H1 (cell line): Measurements from ENCODE around the gene EHBP1. TPM values are rescaled to one million over a fixed set of nuclear protein-coding genes. Genes with fewer than 3 reads are reported as not detected.

Experiments used
- CTCF ChIA-PET: fragments of 300-600 bp; sonication (Branson Sonifier 250); formaldehyde crosslinking; loops from one replicate; lab custom pipeline; 2021; ENCODE audit not compliant: partially characterized antibody; lab: Charles Lee
- POLR2A ChIA-PET: fragments of 300-600 bp; sonication (Branson Sonifier 250); formaldehyde crosslinking; loops from one replicate; lab custom pipeline; 2021; ENCODE audit warnings: inconsistent platforms; ENCODE audit not compliant: partially characterized antibody; lab: Charles Lee
- DNase-seq, 2 experiments: peaks; one replicate each; pipeline versions ENCODE4 v3.0.0 to v3.0.0-alpha.2; 2010 to 2022; ENCODE audit warnings: low spot score in 2 of 2, low read depth in 1 of 2, mixed read lengths in 1 of 2
- FAIRE-seq: peaks from 2 replicates; lab custom pipeline; 2011; peaks lifted over from hg19 to GRCh38; lab: Jason Lieb, UNC
- H2AFZ ChIP-seq: 2 replicates; pipeline ENCODE4 v1.8.1; 2012; ENCODE audit warnings: low read length, inconsistent platforms
- H2AK5ac ChIP-seq: 2 replicates; pipeline ENCODE4 v1.6.1; 2013; ENCODE audit warnings: low read depth, low read length
- H2BK120ac ChIP-seq: replicated peaks from 2 replicates; pipeline ENCODE3; 2013; ENCODE audit warnings: low read depth, low read length, inconsistent platforms
- H2BK12ac ChIP-seq: 2 replicates; pipeline ENCODE4 v1.6.1; 2013; ENCODE audit warnings: low read depth, low read length
- H2BK15ac ChIP-seq: 2 replicates; pipeline ENCODE4 v1.6.1; 2013; ENCODE audit warnings: low read length
- H2BK20ac ChIP-seq: 2 replicates; pipeline ENCODE4 v1.6.1; 2013; ENCODE audit warnings: low read length
- H2BK5ac ChIP-seq: 2 replicates; pipeline ENCODE4 v1.6.1; 2013; ENCODE audit warnings: low read depth, low read length
- H3K14ac ChIP-seq: 2 replicates; pipeline ENCODE4 v1.6.1; 2013; ENCODE audit warnings: inconsistent platforms; ENCODE audit not compliant: insufficient read length
- H3K18ac ChIP-seq: 2 replicates; pipeline ENCODE4 v1.6.1; 2013; ENCODE audit warnings: low read length; ENCODE audit errors: extremely low read depth
- H3K23ac ChIP-seq: 2 replicates; pipeline ENCODE4 v1.6.1; 2013; ENCODE audit warnings: inconsistent platforms; ENCODE audit not compliant: insufficient read length
- H3K23me2 ChIP-seq: 2 replicates; pipeline ENCODE4 v1.6.1; 2013; ENCODE audit warnings: low read depth, low read length
- H3K27ac ChIP-seq: 2 replicates; pipeline ENCODE4 v1.6.1; 2011; ENCODE audit warnings: low read depth, low read length, inconsistent platforms
- H3K27me3 ChIP-seq, 4 experiments: replicated peaks in 1 of 4; 1 replicate in 1 of 4; 2 replicates in 3 of 4; pipeline versions ENCODE4 v1.6.1 to v1.8.1; 2011 to 2013; ENCODE audit warnings: low read length in 3 of 4, mild to moderate bottlenecking in 3 of 4, inconsistent platforms in 2 of 4, mixed read lengths in 2 of 4, moderate library complexity in 1 of 4; ENCODE audit not compliant: control insufficient read depth in 3 of 4, insufficient read depth in 3 of 4; ENCODE audit errors: extremely low read depth in 1 of 4
- H3K36me3 ChIP-seq, 4 experiments: 2 replicates each; pipeline versions ENCODE4 v1.6.1 to v1.8.1; 2011 to 2013; ENCODE audit warnings: mild to moderate bottlenecking in 4 of 4, low read length in 3 of 4, moderate library complexity in 2 of 4, control low read depth in 1 of 4, inconsistent platforms in 1 of 4; ENCODE audit not compliant: insufficient read depth in 4 of 4, control insufficient read depth in 2 of 4
- H3K4ac ChIP-seq: replicated peaks from 2 replicates; pipeline ENCODE3; 2013; ENCODE audit warnings: low read length, low read depth, mixed read lengths, inconsistent platforms; ENCODE audit not compliant: insufficient read length
- H3K4me1 ChIP-seq, 4 experiments: replicated peaks in 1 of 4; 1 replicate in 1 of 4; 2 replicates in 3 of 4; pipeline versions ENCODE4 v1.6.1 to v1.8.1; 2011 to 2013; ENCODE audit warnings: low read length in 3 of 4, inconsistent platforms in 2 of 4, mixed read lengths in 1 of 4; ENCODE audit not compliant: insufficient read depth in 4 of 4, control insufficient read depth in 3 of 4
- H3K4me2 ChIP-seq, 2 experiments: 2 replicates each; pipeline versions ENCODE4 v1.6.1 to v1.8.1; 2011 to 2013; ENCODE audit warnings: low read depth in 2 of 2, low read length in 2 of 2, control low read depth in 1 of 2, inconsistent platforms in 1 of 2, mild to moderate bottlenecking in 1 of 2; ENCODE audit not compliant: insufficient read depth in 1 of 2
- H3K4me3 ChIP-seq, 4 experiments: fragments of 200-600, 300-600 bp in 1 of 4; sonication (generic), shearing (Covaris generic), sonication (Bioruptor Twin) in 1 of 4; 2 replicates each; pipeline versions ENCODE4 v1.5.1 to v1.8.1; 2011 to 2016; ENCODE audit warnings: low read length in 4 of 4, low read depth in 3 of 4, control low read depth in 2 of 4, inconsistent platforms in 2 of 4, mild to moderate bottlenecking in 2 of 4, mixed read lengths in 1 of 4, moderate library complexity in 1 of 4; ENCODE audit not compliant: insufficient read depth in 2 of 4; ENCODE audit errors: extremely low read depth in 1 of 4
- H3K56ac ChIP-seq: replicated peaks from 2 replicates; pipeline ENCODE3; 2013; ENCODE audit warnings: low read depth, mild to moderate bottlenecking, mixed read lengths, low read length, inconsistent platforms; ENCODE audit not compliant: insufficient read length
- H3K79me1 ChIP-seq: 2 replicates; pipeline ENCODE4 v1.6.1; 2013; ENCODE audit warnings: low read depth, low read length, control low read depth
- H3K79me2 ChIP-seq, 2 experiments: 2 replicates each; pipeline versions ENCODE4 v1.6.1 to v1.8.1; 2012 to 2013; ENCODE audit warnings: low read length in 2 of 2, mild to moderate bottlenecking in 2 of 2, inconsistent platforms in 1 of 2; ENCODE audit not compliant: insufficient read depth in 2 of 2, control insufficient read depth in 1 of 2
- H3K9ac ChIP-seq, 4 experiments: replicated peaks in 1 of 4; 1 replicate in 1 of 4; 2 replicates in 3 of 4; pipeline versions ENCODE4 v1.6.1 to v1.8.1; 2011 to 2013; ENCODE audit warnings: low read depth in 3 of 4, low read length in 3 of 4, control low read depth in 2 of 4, mild to moderate bottlenecking in 2 of 4, moderate library complexity in 2 of 4, inconsistent platforms in 1 of 4; ENCODE audit errors: extremely low read depth in 1 of 4
- H3K9me3 ChIP-seq, 2 experiments: 2 replicates each; pipeline versions ENCODE4 v1.6.1 to v1.8.1; 2012 to 2013; ENCODE audit warnings: mild to moderate bottlenecking in 2 of 2, moderate library complexity in 2 of 2, control low read depth in 1 of 2, inconsistent platforms in 1 of 2, low read depth in 1 of 2, low read length in 1 of 2, mixed read lengths in 1 of 2; ENCODE audit not compliant: insufficient read depth in 2 of 2
- H4K20me1 ChIP-seq, 2 experiments: replicated peaks in 1 of 2; 2 replicates each; pipeline versions ENCODE3 to v1.8.1; 2011 to 2013; ENCODE audit warnings: inconsistent platforms in 2 of 2, low read length in 2 of 2, mild to moderate bottlenecking in 1 of 2; ENCODE audit not compliant: insufficient read depth in 2 of 2, control insufficient read depth in 1 of 2
- H4K5ac ChIP-seq: 2 replicates; pipeline ENCODE4 v1.6.1; 2013; ENCODE audit warnings: low read length, low read depth, mixed read lengths, inconsistent platforms; ENCODE audit not compliant: insufficient read length
- H4K8ac ChIP-seq: 2 replicates; pipeline ENCODE4 v1.8.0; 2013; ENCODE audit warnings: mild to moderate bottlenecking, moderate library complexity, low read length, inconsistent platforms; ENCODE audit not compliant: insufficient read depth; ENCODE audit errors: extremely low read depth
- H4K91ac ChIP-seq: replicated peaks from 2 replicates; pipeline ENCODE3; 2013; ENCODE audit warnings: low read length, mixed read lengths, inconsistent platforms; ENCODE audit not compliant: insufficient read length
- ASH2L ChIP-seq: fragments of 200-600, 300-600 bp; sonication (generic); IDR thresholded peaks from one replicate; pipeline ENCODE4 v1.7.1; 2017; ENCODE audit warnings: low read length
- BCL11A ChIP-seq, 2 experiments: IDR thresholded peaks; one replicate each; pipeline ENCODE4 v1.6.1; 2011; ENCODE audit warnings: low read depth in 2 of 2, low read length in 2 of 2, mild to moderate bottlenecking in 2 of 2
- BRCA1 ChIP-seq: IDR thresholded peaks from 2 replicates; pipeline ENCODE4 v1.6.1; 2012; ENCODE audit warnings: low read depth, low read length, improper control_type of control experiment
- GABPA ChIP-seq: IDR thresholded peaks from 2 replicates; pipeline ENCODE4 v1.6.1; 2011; ENCODE audit warnings: mild to moderate bottlenecking, low read length, moderate library complexity, borderline replicate concordance; ENCODE audit not compliant: insufficient read depth
- NRF1 ChIP-seq: IDR thresholded peaks from 2 replicates; pipeline ENCODE4 v1.6.1; 2011; ENCODE audit warnings: mild to moderate bottlenecking, low read depth, low read length, improper control_type of control experiment
- POLR2AphosphoS5 ChIP-seq: IDR thresholded peaks from 2 replicates; pipeline ENCODE4 v1.6.1; 2011; ENCODE audit warnings: low read depth, low read length
- TAF7 ChIP-seq: optimal IDR thresholded peaks from 2 replicates; pipeline ENCODE3; 2011; ENCODE audit warnings: low read depth, mild to moderate bottlenecking, inconsistent platforms, low read length, moderate library complexity, borderline replicate concordance
- YY1 ChIP-seq: IDR thresholded peaks from 2 replicates; pipeline ENCODE4 v1.6.1; 2011; ENCODE audit warnings: low read depth, mild to moderate bottlenecking, low read length
- WGBS, 2 experiments: shearing (Covaris generic) in 1 of 2; methylation state at CpG; one replicate each; pipeline versions ENCODE4 v1.1.6 to v1.1.7; 2013 to 2015; ENCODE audit warnings: low lambda C conversion rate in 2 of 2, mixed read lengths in 2 of 2, inconsistent platforms in 1 of 2, low coverage in 1 of 2, missing lambda C conversion rate in 1 of 2; ENCODE audit not compliant: insufficient replicate concordance in 2 of 2, insufficient coverage in 1 of 2, insufficient read length in 1 of 2; ENCODE audit errors: extremely low coverage in 1 of 2, missing lambda C conversion rate in 1 of 2; 5-methylcytosine and 5-hydroxymethylcytosine counted together
- polyA plus RNA-seq, 7 experiments: library from polyadenylated mRNA; depleted of rRNA in 3 of 7; stranded (reverse) in 5 of 7; unstranded in 2 of 7; fragments of >200 nt in 5 of 7; fragments of 200-250 nt in 2 of 7; gene quantifications; 1 replicate in 5 of 7; 2 replicates in 1 of 7; 4 replicates in 1 of 7; pipeline versions ENCODE4 v1.2.1 to v1.2.3, GENCODE V29; 2011 to 2013; ENCODE audit warnings: missing spikeins in 2 of 7, mixed read lengths in 2 of 7
- total RNA-seq: library from RNA; stranded (reverse); fragmentation: NEBNext Ultra II Directional; extraction: Animal tissue kit (Norgen Biotek cat#: 25700); gene quantifications from 2 replicates; pipeline ENCODE4 v1.2.1, GENCODE V29; 2021

The EHBP1 gene
- total and polyA plus RNA-seq, 2 of the 8 experiments (the other 6 are each of a cell fraction or from before 2014, with no cell fraction given): 12.0 to 64.1 TPM

GRCh38 chr2:62826953-62827675 lies 121.6 kb downstream of the EHBP1 start:
- H3K4me1 ChIP-seq: no peaks in the 10 kb centered on the region
- no peak overlapping the region for H2BK120ac ChIP-seq
- no peak overlapping the region for H3K27ac ChIP-seq
- no peak overlapping the region for H2BK20ac ChIP-seq
- no peak overlapping the region for H3K9ac ChIP-seq
- H3K4me3 ChIP-seq: no peak overlapping the region
- no peak overlapping the region for H3K56ac ChIP-seq
- no peak overlapping the region for H2BK5ac ChIP-seq
- no peak overlapping the region for H2BK15ac ChIP-seq
- no peaks in the 10 kb centered on the region for H3K27me3 ChIP-seq
- H3K14ac ChIP-seq: no peak overlapping the region
- H3K23ac ChIP-seq: no peak overlapping the region
- no peaks in the 10 kb centered on the region for H3K79me1 ChIP-seq
- H2AK5ac ChIP-seq: no peak overlapping the region
- POLR2A ChIA-PET: no interaction called here
- no peaks in the 10 kb centered on the region for H3K79me2 ChIP-seq
- WGBS, 2 experiments: 86% methylated on average over 4 of the region's 4 CpGs; no CpG with 5 or more reads in 1 of the 2 experiments
- DNase-seq (no peak), FAIRE-seq (no peak)
- H3K23me2 ChIP-seq: no peaks in the 10 kb centered on the region; the same call in 1 of the 2 replicates
- H3K4ac ChIP-seq: no peak overlapping the region
- peaks cover 0 to 10% (median 5%) of the 10 kb centered on the region in 4 experiments; a peak in 2 of 8 replicates for H3K36me3 ChIP-seq
- no peak overlapping the region for H3K18ac ChIP-seq
- H4K5ac ChIP-seq: no peak overlapping the region
- no peaks in the 10 kb centered on the region for H4K20me1 ChIP-seq
- H4K8ac ChIP-seq: no peak overlapping the region
- H4K91ac ChIP-seq: no peak overlapping the region
- no peak overlapping the region for H3K4me2 ChIP-seq
- CTCF ChIA-PET: interaction anchor here (0.8 kb wide), 1 partner anchor 156 kb away, joined by 3 read pairs; no protein-coding TSS in a partner anchor
- H2BK12ac ChIP-seq: no peak overlapping the region
- H3K9me3 ChIP-seq: peaks cover 0 to 2% of the 10 kb centered on the region in 2 experiments; a peak in 1 of 4 replicates
- TF ChIP-seq NRF1 (no peak), GABPA (no peak), ASH2L (no peak), POLR2AphosphoS5 (no peak), YY1 (no peak), BRCA1 (no peak), TAF7 (no peak), BCL11A (IDR thresholded peaks at IDR 0.05; ENCODE audit: low read depth in 2 of 2, low read length in 2 of 2) (no peak)
- no peak overlapping the region for H2AFZ ChIP-seq
